Omental fat pad (tissue), 4 donors: ENCODE results near the gene TSFM. TPM values are rescaled to one million over a fixed set of nuclear protein-coding genes. Genes with fewer than 3 reads are reported as not detected.

Source experiments
- ATAC-seq: fragments of 150-250 bp; one replicate; pipeline ENCODE4 v1.9.1; 2016; ENCODE audit warnings: mild to moderate bottlenecking, moderate library complexity; ENCODE audit not compliant: low FRiP score
- DNase-seq: peaks from one replicate; pipeline ENCODE4 v3.0.0-alpha.2; 2019; ENCODE audit warnings: low spot score
- total RNA-seq, 4 donors: library from RNA; depleted of rRNA; stranded (reverse); fragments of >200 nt; gene quantifications; one replicate each; pipeline ENCODE4 v1.1.0, GENCODE V29; 2016
- TF ChIP-seq, protein P1 (sequence below), 3 donors: fragments of 450-650 bp; IDR thresholded peaks; one replicate each; pipeline ENCODE4 v1.5.1; 2016 to 2017; ENCODE audit warnings: antibody characterized with exemption in 3 of 3, mild to moderate bottlenecking in 3 of 3, moderate library complexity in 2 of 3

The TSFM gene
- total RNA-seq, 4 donors from 2014 or later, result 20.2 to 36.6 (median 25.6) TPM

- ATAC-seq (no peak), DNase-seq (no peak)
- TF ChIP-seq, protein P1, sequence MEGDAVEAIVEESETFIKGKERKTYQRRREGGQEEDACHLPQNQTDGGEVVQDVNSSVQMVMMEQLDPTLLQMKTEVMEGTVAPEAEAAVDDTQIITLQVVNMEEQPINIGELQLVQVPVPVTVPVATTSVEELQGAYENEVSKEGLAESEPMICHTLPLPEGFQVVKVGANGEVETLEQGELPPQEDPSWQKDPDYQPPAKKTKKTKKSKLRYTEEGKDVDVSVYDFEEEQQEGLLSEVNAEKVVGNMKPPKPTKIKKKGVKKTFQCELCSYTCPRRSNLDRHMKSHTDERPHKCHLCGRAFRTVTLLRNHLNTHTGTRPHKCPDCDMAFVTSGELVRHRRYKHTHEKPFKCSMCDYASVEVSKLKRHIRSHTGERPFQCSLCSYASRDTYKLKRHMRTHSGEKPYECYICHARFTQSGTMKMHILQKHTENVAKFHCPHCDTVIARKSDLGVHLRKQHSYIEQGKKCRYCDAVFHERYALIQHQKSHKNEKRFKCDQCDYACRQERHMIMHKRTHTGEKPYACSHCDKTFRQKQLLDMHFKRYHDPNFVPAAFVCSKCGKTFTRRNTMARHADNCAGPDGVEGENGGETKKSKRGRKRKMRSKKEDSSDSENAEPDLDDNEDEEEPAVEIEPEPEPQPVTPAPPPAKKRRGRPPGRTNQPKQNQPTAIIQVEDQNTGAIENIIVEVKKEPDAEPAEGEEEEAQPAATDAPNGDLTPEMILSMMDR (IDR thresholded peaks at IDR 0.05), result no peak
Measured at GRCh38 chr12:57800965-57801364, 18.4 kb downstream of the TSFM start.

DNA sequence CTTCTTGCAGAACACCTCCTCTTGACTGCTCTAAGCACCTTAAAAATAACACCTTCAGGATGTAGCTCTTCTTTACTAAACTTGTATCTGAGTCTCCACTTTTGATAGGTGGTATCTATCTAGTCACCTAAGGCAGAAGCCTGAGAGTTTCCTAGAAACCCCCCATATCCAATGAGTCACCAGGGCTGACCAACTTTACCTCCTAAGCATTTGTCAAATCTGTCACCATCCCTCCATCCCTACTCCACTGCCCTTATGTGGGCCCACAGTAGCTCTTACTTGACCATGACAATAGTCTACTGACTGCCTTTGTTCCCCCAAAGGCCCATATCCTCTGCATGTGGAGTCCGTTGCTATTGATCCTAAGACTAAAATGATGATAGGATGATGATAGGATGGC lies 20.0 kb downstream of the TSFM start:
- no peak for ATAC-seq
- TF ChIP-seq, protein P1 (IDR thresholded peaks at IDR 0.05), result no peak

GRCh38 chr12:57803319-57803893 lies 20.8 kb downstream of the TSFM start:
- ATAC-seq (peak; percentile 66), DNase-seq (no peak)
- TF ChIP-seq, protein P1 (IDR thresholded peaks at IDR 0.05), result peak in 1 of 3 donors; percentile 19

More for the DNA sequence above, 20.0 kb downstream of the TSFM start:
- DNase-seq, result no peak

DNA sequence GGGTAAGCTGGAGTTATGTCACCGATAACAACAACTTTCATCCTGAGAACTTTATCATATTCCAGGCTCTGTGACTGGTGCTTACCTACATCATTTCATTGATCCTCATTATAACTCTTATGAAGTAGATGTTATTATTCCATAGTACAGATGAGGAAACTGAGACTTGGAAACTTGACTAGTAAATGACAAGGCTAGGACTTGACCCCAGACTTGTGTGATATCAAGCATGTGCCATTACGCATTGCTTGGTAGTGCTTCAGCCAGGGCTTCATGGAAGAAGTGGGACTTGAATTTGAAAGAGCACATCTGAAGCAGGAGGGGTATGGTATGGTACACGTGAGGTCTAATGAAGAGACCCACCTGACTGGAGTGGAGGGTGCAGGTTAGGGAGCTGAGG lies 24.1 kb downstream of the TSFM start:
- TF ChIP-seq, protein P1 (IDR thresholded peaks at IDR 0.05), result no peak
- no peak for DNase-seq
- no peak for ATAC-seq

DNA sequence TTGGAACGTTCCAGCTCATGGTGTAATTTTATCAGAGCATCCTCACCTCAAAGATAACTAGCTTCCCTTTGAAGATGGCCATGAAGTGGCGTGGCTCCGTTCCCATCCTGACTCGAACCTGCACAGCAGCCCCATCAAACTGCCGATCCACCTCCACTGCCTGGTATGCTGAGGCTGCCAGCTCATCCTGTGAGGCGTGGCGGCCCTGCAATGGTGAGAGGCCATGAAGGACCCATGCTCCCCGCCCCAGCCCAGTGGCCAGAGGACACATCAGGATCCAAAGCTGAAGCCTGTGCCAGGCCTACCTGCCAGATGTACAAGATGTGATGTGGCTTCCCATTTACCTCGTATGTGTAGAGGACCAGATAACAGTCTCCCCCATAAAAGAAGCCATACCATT lies 24.7 kb downstream of the TSFM start:
- TF ChIP-seq, protein P1 (IDR thresholded peaks at IDR 0.05), result no peak
- ATAC-seq (no peak), DNase-seq (no peak)

GRCh38 chr12:57808351-57808750 lies 25.8 kb downstream of the TSFM start:
- no peak for ATAC-seq
- no peak for DNase-seq
- TF ChIP-seq, protein P1 (IDR thresholded peaks at IDR 0.05), result no peak

- DNase-seq (no peak), ATAC-seq (no peak)
- TF ChIP-seq, protein P1 (IDR thresholded peaks at IDR 0.05), result no peak
Measured at GRCh38 chr12:57809425-57809824, 26.8 kb downstream of the TSFM start.
